IPS-18c (cell line): ENCODE results near the gene CCSER1.
"Not testable (repeated sequence)": the region's sequence is repeated elsewhere in the genome, so short reads cannot be mapped to it uniquely, and the experiment has no call there.

ENCODE experiments used
- H3K4me3 ChIP-seq: 2 replicates; pipeline ENCODE4 v1.7.0; 2013; ENCODE audit warnings: low read depth, mild to moderate bottlenecking, low read length, moderate library complexity; ENCODE audit not compliant: insufficient read depth
- H3K9me3 ChIP-seq: one replicate; pipeline ENCODE4 v1.6.1; 2013; ENCODE audit warnings: mild to moderate bottlenecking, low read length, moderate library complexity; ENCODE audit not compliant: control insufficient read depth, insufficient read depth

CCSER1 gene

DNA sequence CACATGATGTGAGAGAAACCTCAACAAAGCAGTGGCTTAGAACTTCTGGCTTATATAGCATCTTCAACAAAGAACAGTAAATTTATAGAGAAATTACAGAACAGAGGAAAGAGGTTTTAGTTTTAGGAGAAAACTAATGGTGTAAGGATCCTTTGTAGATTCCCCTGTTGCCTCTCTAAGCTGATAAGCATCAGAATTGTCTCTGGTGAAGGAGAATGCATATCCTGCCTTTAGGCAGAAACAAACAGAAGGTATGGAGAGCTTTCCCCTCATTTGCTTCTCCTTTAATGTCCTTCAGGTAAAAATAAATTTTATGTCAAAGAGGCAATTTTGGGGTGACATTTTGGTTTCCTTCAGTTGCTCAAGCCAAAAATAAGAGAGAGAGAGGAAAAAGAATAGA lies 625.9 kb downstream of the CCSER1 start:
- Histone ChIP-seq H3K9me3 (no peaks in the 10 kb centered on the region), H3K4me3 (no peak overlapping the region)

- H3K9me3 ChIP-seq = no peaks in the 10 kb centered on the region
- H3K4me3 ChIP-seq = no peak overlapping the region
Measured at GRCh38 chr4:90757534-90758060, 630.4 kb downstream of the CCSER1 start.

DNA sequence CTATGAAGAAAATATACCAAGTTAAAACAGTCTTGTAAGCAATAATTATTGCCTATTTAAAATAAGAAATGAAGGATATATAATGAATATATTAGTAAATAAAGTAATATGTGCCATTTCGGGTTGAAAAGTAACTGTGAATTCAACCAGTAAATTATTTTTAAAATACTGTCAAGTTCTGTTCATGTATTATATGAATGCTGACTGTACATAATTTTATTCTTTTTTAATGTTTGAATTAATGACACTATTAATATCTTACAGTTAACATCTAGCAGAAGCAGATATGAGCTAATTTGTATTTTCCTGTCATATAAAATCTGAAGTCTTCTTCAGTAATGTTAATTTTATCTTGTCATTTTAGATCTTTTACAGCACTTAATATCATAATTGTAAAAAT lies 632.9 kb downstream of the CCSER1 start:
- Histone ChIP-seq H3K9me3 (no peaks in the 10 kb centered on the region), H3K4me3 (no peak overlapping the region)

DNA sequence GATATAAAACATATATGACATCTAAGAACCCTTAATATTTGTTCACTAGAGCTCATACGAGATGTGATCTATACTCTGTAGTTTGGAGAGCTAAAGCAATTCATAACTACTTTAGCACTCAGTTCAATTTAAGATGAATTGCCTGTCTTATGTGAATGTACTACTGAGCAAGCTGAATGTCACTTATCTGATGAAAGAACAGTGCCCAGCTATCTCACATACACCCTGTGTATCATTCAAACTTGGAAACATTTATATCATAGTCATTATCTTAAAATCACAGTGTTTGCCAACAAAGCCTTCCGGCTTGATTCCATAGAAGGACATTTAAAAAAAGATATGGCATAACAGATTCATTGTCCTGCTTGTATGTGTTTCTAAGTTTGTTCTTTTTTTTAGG lies 639.6 kb downstream of the CCSER1 start:
- H3K9me3 ChIP-seq = no peaks in the 10 kb centered on the region
- no peak overlapping the region for H3K4me3 ChIP-seq

DNA sequence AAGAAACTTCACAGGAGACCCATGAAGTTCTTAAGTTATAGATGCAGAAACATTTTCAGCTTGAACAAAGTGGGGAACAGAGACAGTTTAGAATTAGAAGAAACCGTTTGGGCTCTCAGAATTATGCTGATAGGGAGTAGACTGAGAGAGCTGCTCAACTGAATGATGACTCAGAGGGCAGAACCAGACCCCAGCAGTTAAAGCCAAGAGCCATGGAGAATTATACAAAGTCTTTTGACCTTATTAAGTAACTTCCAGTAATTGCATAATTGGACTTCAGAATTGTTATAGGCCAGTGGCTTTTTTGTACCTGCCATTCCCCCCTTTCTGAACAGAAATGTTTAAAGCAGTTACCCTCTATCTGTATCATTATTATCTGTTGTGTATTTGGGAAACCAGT lies 642.1 kb downstream of the CCSER1 start:
- Histone ChIP-seq H3K9me3 (no peaks in the 10 kb centered on the region), H3K4me3 (no peak overlapping the region)

DNA sequence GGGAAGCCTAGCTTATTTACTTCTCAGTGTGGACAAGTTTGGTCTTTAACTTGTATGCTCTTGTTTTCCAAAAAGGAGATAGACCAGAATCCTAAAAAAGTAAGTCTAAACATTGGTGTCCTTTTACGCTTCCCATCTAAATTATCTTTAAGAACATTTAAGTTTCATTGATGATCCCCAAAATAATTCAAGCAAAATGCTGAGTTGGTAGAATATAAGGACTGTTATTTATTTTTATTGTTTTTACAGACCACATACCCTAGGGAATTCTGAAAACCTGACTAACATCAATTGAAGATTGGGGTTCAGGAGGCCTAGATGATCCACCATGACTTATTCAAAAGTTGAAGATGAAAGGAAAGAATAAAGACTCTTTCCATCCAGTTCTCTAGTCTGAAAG lies 653.0 kb downstream of the CCSER1 start:
- Histone ChIP-seq H3K4me3 (no peak overlapping the region), H3K9me3 (no peaks in the 10 kb centered on the region)

DNA sequence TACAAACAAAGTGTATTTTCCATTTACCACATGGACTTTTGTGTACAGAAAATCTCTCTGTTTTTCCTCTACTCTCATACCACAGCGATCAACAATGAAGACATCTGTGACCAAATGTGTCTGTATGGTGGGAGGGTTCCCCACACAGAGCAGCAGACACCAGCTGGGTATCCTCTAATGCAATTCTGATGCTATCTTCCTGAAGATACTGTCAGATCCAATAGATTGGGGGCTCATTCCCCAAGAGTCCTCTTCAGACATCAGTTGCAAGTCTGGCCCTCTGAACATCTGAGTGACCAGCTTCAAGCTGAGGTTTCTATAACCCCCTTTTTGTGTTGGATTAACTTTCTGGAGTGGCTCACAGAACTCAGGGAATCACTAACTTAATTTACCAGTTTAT lies 659.4 kb downstream of the CCSER1 start:
- no peak overlapping the region for H3K4me3 ChIP-seq
- H3K9me3 ChIP-seq = no peaks in the 10 kb centered on the region

GRCh38 chr4:90792696-90793095 lies 665.5 kb downstream of the CCSER1 start:
- H3K9me3 ChIP-seq = no peaks in the 10 kb centered on the region
- H3K4me3 ChIP-seq = no peak overlapping the region

DNA sequence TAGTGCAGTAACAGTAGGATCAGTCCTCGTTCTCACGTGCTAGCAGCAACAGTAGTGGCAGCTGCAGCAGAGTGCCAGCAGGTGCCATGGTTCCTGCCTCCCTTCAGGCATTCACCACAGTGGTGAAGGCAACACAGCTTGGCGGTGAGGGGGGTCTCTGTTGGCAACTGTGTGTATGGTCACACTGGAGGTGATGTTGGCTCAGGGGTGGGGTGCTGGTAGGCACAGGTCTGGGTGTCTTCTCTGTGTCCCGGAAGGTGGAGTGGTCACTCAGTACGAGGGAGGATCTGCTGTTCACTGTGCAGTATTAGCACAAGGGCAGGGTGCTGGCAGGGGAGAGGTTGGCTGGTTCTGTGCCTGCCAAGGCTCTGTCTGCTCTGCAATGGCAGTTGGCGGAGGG lies 671.8 kb downstream of the CCSER1 start:
- H3K4me3 ChIP-seq = no peak overlapping the region
- no peaks in the 10 kb centered on the region for H3K9me3 ChIP-seq

GRCh38 chr4:90799895-90800294 lies 672.7 kb downstream of the CCSER1 start:
- no peak overlapping the region for H3K4me3 ChIP-seq

GRCh38 chr4:90815569-90815968 lies 688.4 kb downstream of the CCSER1 start:
- Histone ChIP-seq H3K9me3 (peaks cover 12% of the 10 kb centered on the region), H3K4me3 (no peak overlapping the region)

More at GRCh38 chr4:90799895-90800294, 672.7 kb downstream of the CCSER1 start:
- no peaks in the 10 kb centered on the region for H3K9me3 ChIP-seq

DNA sequence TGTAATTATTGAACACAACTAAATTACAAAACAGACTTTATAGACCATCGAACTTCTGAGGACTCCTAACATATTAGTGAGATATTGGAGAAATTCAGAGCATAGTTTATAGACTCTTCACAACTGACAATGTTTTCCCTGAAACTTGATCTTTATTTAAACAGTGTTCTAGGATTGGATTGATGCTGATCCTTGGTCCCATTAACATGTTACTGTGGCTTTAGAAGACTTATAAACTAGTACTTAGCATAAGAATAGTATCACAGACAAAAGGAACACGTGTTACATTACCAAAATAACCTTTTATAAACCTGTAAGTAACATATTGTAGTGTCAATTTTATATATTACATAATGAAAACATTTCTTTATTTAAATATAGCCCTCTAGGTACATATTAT lies 689.6 kb downstream of the CCSER1 start:
- Histone ChIP-seq H3K4me3 (no peak overlapping the region), H3K9me3 (peaks cover 12% of the 10 kb centered on the region)

DNA sequence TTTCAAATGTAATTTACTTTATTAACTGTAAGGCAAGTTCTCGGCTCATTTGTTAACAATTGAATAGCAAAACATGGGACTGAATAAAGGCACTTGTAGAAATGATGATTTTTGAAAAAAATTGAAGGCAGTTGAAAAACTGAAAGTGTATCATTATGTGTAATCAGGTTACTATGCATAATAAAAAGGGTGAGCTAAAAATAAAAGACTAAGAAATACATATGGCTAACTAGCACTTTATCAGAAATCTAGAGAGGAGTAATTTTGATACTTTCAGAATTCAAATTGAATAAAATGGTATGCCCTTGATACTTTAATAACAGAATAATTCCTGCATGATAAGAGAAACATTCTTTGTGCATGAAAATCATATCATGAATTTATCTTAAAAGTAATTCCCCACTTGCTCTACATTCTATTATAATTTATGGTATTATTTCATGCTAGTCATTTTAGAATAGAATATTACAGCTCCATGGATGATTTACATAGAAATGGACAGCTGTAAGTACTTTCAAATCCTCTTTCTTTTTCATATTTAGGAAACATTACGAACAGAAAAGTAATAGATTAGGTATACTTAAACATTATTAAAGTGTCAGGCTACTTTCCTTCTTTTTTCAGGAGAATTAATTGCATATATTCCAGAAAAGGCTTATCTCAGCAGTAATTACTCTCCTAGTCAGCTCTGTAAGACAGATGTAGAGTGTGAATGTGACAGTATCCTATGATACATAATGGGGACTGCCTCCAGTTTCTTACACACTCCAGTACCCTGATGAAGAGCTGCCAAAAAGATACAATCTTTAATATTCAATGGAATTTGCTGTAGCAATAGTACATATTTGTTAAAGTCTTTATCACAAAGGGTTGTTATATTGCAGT lies 697.3 kb downstream of the CCSER1 start:
- Histone ChIP-seq H3K9me3 (no peaks in the 10 kb centered on the region), H3K4me3 (no peak overlapping the region)

- H3K9me3 ChIP-seq = no peaks in the 10 kb centered on the region
- H3K4me3 ChIP-seq = no peak overlapping the region
Measured at GRCh38 chr4:90825849-90826248, 698.7 kb downstream of the CCSER1 start.

DNA sequence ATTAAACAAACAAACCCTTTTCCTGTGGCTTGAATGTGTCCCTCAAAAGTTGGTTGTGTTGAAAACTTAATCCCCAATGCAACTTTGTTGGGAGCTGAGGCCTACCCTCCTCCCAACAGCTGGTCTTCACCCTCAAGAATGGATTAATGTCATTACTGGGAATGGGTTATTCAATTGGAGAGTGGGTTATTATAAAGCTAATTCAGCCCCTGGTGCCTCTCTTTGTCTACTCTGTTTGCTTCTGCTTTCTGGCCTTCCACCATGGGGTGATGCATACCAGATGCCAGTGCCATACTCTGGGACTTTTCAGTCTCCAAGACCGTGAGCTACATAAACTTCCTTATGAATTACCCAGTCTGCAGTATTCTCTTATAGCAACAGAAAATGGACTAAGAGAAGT lies 706.5 kb downstream of the CCSER1 start:
- Histone ChIP-seq H3K9me3 (no peaks in the 10 kb centered on the region), H3K4me3 (no peak overlapping the region)

DNA sequence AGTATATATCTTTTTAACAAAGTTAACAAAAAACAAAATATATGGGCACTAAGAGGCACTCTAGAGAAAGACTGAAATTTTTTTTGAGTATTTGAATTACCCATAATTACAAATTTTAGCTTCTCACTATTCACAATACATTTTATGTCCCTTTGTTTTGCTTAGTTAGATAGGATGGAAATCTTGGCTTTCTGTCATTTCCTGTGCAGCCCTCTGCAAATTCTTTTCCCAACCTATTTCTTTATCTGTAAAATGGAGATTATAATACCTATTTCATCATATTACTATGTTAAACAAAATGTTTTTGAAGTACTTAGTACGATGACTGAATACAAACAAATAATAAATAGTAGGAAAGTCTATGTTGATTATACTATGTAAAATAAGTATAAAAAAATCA lies 710.0 kb downstream of the CCSER1 start:
- no peak overlapping the region for H3K4me3 ChIP-seq
- no peaks in the 10 kb centered on the region for H3K9me3 ChIP-seq

DNA sequence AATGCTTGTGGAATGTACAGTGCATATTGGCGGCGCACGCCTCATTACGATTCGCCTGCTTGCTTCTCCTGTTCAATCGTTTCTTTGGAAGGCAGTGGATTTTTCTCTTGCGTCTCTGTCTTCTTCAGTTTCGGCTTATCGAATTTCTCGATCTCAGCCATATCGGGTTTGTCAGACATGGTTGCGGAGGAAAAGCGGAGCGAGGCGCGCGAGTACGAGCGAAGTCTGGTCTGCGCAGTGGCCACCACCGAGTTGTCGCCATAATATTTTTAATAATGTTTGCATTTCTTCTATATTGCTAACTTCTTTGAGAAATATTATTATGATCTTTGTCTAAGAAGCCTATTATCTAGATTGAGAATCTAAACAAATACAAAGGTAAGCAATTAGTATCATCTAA lies 711.7 kb downstream of the CCSER1 start:
- H3K9me3 ChIP-seq, H3K4me3 ChIP-seq: not testable (repeated sequence)

GRCh38 chr4:90840291-90840690 lies 713.1 kb downstream of the CCSER1 start:
- Histone ChIP-seq H3K4me3 (no peak overlapping the region), H3K9me3 (no peaks in the 10 kb centered on the region)

GRCh38 chr4:90840828-90841227 lies 713.6 kb downstream of the CCSER1 start:
- Histone ChIP-seq H3K9me3 (no peaks in the 10 kb centered on the region), H3K4me3 (no peak overlapping the region)
